B cell (primary cell): ENCODE results near the gene TMEM250.

Source experiments
- EZH2 ChIP-seq: IDR thresholded peaks from 2 replicates; pipeline ENCODE4 v1.6.1; 2012; ENCODE audit warnings: borderline replicate concordance, low read depth, mild to moderate bottlenecking, moderate library complexity, low read length; ENCODE audit not compliant: insufficient read depth, poor library complexity, severe bottlenecking
- TF ChIP-seq, protein P1 (sequence below): fragments of 200-600 bp; IDR thresholded peaks from one replicate; pipeline ENCODE4 v1.8.0; 2022; ENCODE audit warnings: antibody characterized with exemption, mild to moderate bottlenecking

DNA sequence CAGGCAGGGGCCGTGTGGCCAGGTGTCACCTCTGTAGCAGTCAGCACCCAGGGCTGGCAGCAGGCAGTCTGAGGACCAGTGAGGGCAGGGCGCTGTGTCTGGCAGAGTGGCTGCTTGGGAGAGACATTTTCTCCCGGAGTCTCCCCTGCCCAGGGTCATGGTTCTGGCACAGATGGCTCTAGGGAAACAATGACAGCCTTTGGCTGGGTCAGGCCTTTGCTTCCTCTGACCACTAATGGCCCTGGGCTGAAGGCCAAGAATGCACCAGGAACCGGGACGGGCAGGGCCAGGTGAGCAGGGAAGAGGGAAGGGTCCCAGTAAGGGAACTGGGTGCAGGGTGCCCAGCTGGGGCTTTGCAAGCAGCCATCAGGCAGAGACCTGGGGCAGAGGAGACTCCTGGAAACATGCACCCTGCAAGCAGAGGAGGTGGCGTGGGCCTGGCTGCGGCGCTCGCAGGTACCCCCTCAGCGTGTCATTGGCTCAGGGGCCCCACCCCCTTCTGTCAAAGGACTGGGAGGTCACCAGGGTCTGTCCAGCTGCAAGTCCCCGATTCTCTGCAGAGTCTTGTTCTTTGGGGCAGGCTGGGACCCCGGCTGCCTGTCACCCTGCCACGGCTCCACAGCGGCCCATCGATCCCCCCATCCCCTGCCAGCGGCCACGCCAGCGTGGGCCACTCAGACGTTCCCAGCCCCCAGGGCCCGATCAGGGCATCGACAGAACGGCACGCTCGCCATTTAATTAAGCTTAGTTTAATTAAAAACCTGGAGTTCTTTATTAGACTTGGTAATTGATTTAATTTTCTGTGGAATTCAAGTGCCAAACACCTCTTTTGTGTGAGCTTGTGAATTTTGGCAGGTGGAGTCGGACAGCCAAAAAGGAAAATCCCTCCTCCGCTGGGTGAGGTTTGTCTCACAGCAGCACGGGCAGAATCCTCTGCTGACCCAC is 18.9 kb upstream of the TMEM250 start:
- TF ChIP-seq, protein P1, sequence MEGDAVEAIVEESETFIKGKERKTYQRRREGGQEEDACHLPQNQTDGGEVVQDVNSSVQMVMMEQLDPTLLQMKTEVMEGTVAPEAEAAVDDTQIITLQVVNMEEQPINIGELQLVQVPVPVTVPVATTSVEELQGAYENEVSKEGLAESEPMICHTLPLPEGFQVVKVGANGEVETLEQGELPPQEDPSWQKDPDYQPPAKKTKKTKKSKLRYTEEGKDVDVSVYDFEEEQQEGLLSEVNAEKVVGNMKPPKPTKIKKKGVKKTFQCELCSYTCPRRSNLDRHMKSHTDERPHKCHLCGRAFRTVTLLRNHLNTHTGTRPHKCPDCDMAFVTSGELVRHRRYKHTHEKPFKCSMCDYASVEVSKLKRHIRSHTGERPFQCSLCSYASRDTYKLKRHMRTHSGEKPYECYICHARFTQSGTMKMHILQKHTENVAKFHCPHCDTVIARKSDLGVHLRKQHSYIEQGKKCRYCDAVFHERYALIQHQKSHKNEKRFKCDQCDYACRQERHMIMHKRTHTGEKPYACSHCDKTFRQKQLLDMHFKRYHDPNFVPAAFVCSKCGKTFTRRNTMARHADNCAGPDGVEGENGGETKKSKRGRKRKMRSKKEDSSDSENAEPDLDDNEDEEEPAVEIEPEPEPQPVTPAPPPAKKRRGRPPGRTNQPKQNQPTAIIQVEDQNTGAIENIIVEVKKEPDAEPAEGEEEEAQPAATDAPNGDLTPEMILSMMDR: no peak
- TF ChIP-seq EZH2: no peak
